Endothelial cell of umbilical vein (primary cell): Measurements from ENCODE around the gene CD300H. TPM values are rescaled to one million over a fixed set of nuclear protein-coding genes. Genes with fewer than 3 reads are reported as not detected.

Source experiments
- BruUV-seq: library from RNA; stranded (reverse); fragments of 400-500 nt; replicated peaks from 2 replicates; lab custom pipeline; 2021; lab: Mats Ljungman, UMichigan
- CTCF ChIA-PET: fragments of 300-600, 350-600 bp; sonication (Branson Sonifier 250); formaldehyde crosslinking; loops from one replicate; lab custom pipeline; 2021; ENCODE audit warnings: antibody characterized with exemption, inconsistent platforms; lab: Charles Lee
- POLR2A ChIA-PET: fragments of 300-600, 350-600 bp; sonication (Branson Sonifier 250); formaldehyde crosslinking; loops from one replicate; lab custom pipeline; 2021; ENCODE audit warnings: antibody characterized with exemption, inconsistent platforms; lab: Charles Lee
- DNase-seq: peaks from one replicate; pipeline ENCODE4 v3.0.0-alpha.2; 2011; ENCODE audit warnings: low read depth, low spot score
- FAIRE-seq: peaks from 2 replicates; lab custom pipeline; 2011; peaks lifted over from hg19 to GRCh38; lab: Jason Lieb, UNC
- H2AFZ ChIP-seq: 2 replicates; pipeline ENCODE4 v1.6.0; 2012; ENCODE audit warnings: low read depth, low read length, control low read depth, inconsistent platforms
- H3K27ac ChIP-seq: 2 replicates; pipeline ENCODE4 v1.5.1; 2011; ENCODE audit warnings: low read depth, mild to moderate bottlenecking, control low read depth, low read length, moderate library complexity; ENCODE audit not compliant: insufficient read depth
- H3K27me3 ChIP-seq, 2 experiments: 2 replicates each; pipeline versions ENCODE4 v1.6.0 to v1.6.1; 2011; ENCODE audit warnings: low read length in 2 of 2, mixed read lengths in 1 of 2; ENCODE audit not compliant: control insufficient read depth in 2 of 2, insufficient read depth in 2 of 2
- H3K36me3 ChIP-seq, 2 experiments: 2 replicates in 1 of 2; 3 replicates in 1 of 2; pipeline ENCODE4 v1.5.1; 2011; ENCODE audit warnings: low read length in 2 of 2, mild to moderate bottlenecking in 1 of 2, moderate library complexity in 1 of 2; ENCODE audit not compliant: control insufficient read depth in 2 of 2, insufficient read depth in 2 of 2; ENCODE audit errors: extremely low read depth in 1 of 2
- H3K4me1 ChIP-seq: 3 replicates; pipeline ENCODE4 v1.5.1; 2011; ENCODE audit warnings: mild to moderate bottlenecking, low read length; ENCODE audit not compliant: control insufficient read depth, insufficient read depth; ENCODE audit errors: extremely low read depth
- H3K4me2 ChIP-seq: 2 replicates; pipeline ENCODE4 v1.6.1; 2011; ENCODE audit warnings: low read length, control low read depth, mixed read lengths; ENCODE audit not compliant: insufficient read depth
- H3K4me3 ChIP-seq, 3 experiments: fragments of 200-600 bp in 1 of 3; sonication (generic), shearing (Covaris generic) in 1 of 3; replicated peaks in 1 of 3; 2 replicates each; pipeline ENCODE4 v1.5.1; 2011 to 2016; ENCODE audit warnings: control low read depth in 3 of 3, low read length in 3 of 3, mild to moderate bottlenecking in 2 of 3, inconsistent platforms in 1 of 3, low read depth in 1 of 3, moderate library complexity in 1 of 3; ENCODE audit not compliant: insufficient read depth in 1 of 3
- H3K79me2 ChIP-seq: 2 replicates; pipeline ENCODE4 v1.6.0; 2012; ENCODE audit warnings: low read length, inconsistent platforms; ENCODE audit not compliant: control insufficient read depth, insufficient read depth
- H3K9ac ChIP-seq: replicated peaks from 2 replicates; pipeline ENCODE3; 2011; ENCODE audit warnings: low read length, control low read depth; ENCODE audit not compliant: insufficient read depth; ENCODE audit errors: extremely low read depth
- H3K9me1 ChIP-seq: replicated peaks from 3 replicates; pipeline ENCODE4 v1.6.0; 2011; ENCODE audit warnings: mild to moderate bottlenecking, low read length; ENCODE audit not compliant: control insufficient read depth, insufficient read depth; ENCODE audit errors: extremely low read depth
- H3K9me3 ChIP-seq: replicated peaks from 2 replicates; pipeline ENCODE4 v1.5.1; 2012; ENCODE audit warnings: low read length, inconsistent platforms; ENCODE audit not compliant: control insufficient read depth, insufficient read depth
- H4K20me1 ChIP-seq: replicated peaks from 2 replicates; pipeline ENCODE3; 2011; ENCODE audit warnings: mild to moderate bottlenecking, low read length; ENCODE audit not compliant: control insufficient read depth, insufficient read depth; ENCODE audit errors: extremely low read depth
- EZH2 ChIP-seq: IDR thresholded peaks from 2 replicates; pipeline ENCODE4 v1.6.1; 2012; ENCODE audit warnings: borderline replicate concordance, low read depth, mild to moderate bottlenecking, moderate library complexity, low read length, inconsistent platforms; ENCODE audit not compliant: severe bottlenecking
- FOS ChIP-seq: IDR thresholded peaks from 2 replicates; pipeline ENCODE4 v1.6.1; 2011; ENCODE audit warnings: mild to moderate bottlenecking, low read length, moderate library complexity, borderline replicate concordance; ENCODE audit not compliant: insufficient read depth
- GATA2 ChIP-seq: IDR thresholded peaks from 2 replicates; pipeline ENCODE4 v1.7.0; 2011; ENCODE audit warnings: low read depth, mild to moderate bottlenecking, moderate library complexity, mixed read lengths, low read length; ENCODE audit not compliant: insufficient read length, insufficient read depth
- JUN ChIP-seq: IDR thresholded peaks from 2 replicates; pipeline ENCODE4 v1.6.1; 2011; ENCODE audit warnings: borderline replicate concordance, low read depth; ENCODE audit not compliant: insufficient read length, insufficient read depth
- MAX ChIP-seq: IDR thresholded peaks from 2 replicates; pipeline ENCODE4 v1.6.1; 2011; ENCODE audit not compliant: insufficient read depth, insufficient read length
- MYC ChIP-seq: IDR thresholded peaks from one replicate; pipeline ENCODE4 v1.6.1; 2011; ENCODE audit warnings: mild to moderate bottlenecking, low read depth, low read length
- POLR2A ChIP-seq: IDR thresholded peaks from 2 replicates; pipeline ENCODE4 v1.6.1; 2012; ENCODE audit warnings: low read depth, mild to moderate bottlenecking, control low read depth, low read length
- POLR2AphosphoS5 ChIP-seq: IDR thresholded peaks from 2 replicates; pipeline ENCODE4 v1.6.1; 2012; ENCODE audit warnings: low read depth, mild to moderate bottlenecking, control low read depth, low read length, moderate library complexity; ENCODE audit not compliant: insufficient read depth
- dilution Hi-C: fragments of 300-500 bp; cut with MboI; formaldehyde crosslinking; loops from one replicate; pipeline ENCODE4 v1.15.0; 2019; ENCODE audit warnings: low sequenced_read_pairs; ENCODE audit not compliant: extremely low pct_ligation_motif_present
- intact Hi-C: fragments of 100-400 bp; cut with micrococcal nuclease; formaldehyde crosslinking; loops from one replicate; pipeline ENCODE4 v1.10.0; 2022
- polyA plus RNA-seq, 4 experiments: library from polyadenylated mRNA; depleted of rRNA in 3 of 4; stranded (reverse) in 3 of 4; unstranded in 1 of 4; fragments of >200 nt; gene quantifications; 2 replicates each; pipeline versions ENCODE4 v1.2.1 to v1.2.3, GENCODE V29; 2011 to 2012; ENCODE audit warnings: missing spikeins in 1 of 4
- total RNA-seq: library from RNA; stranded (reverse); gene quantifications from 2 replicates; pipeline ENCODE4 v1.2.3, GENCODE V29; 2021
- TF ChIP-seq, protein P1 (sequence below), 2 donors: IDR thresholded peaks; 1 replicate in 1 of 2; 2 replicates in 1 of 2; pipeline ENCODE4 v1.5.1; 2011; ENCODE audit warnings: low read length in 2 of 2, mild to moderate bottlenecking in 2 of 2, moderate library complexity in 2 of 2, control low read depth in 1 of 2, inconsistent platforms in 1 of 2, low read depth in 1 of 2; ENCODE audit not compliant: insufficient read depth in 1 of 2; ENCODE audit errors: extremely low read depth in 1 of 2

Gene CD300H
- total and polyA plus RNA-seq, 2 donors (not counting 3 experiments of a cell fraction or from before 2014, with no cell fraction given) = not detected

DNA sequence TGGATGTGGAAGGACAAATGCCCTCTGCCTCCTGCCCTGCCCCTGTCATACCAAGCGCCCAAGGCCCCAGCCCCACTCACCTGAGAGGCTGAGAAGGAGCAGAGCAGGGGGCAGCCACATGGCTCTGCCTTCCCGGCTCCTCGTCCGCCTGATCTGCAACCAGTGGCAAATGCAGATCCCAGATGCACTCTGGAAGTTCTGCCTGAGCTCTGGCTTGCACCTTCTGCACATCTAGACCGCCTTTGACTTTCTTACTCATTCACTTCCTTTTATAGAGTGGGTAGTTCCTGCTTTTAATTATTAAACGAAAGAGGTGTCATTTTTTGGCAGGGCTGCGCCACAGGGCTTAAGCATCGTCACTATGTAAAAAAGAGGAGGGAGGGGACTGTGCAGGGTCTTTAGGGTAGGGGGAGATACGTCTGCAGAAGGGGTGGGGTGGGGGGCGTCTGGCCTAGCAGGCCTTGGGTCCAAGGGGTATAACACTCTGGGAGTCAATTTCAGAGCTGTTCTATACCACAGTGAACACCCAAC is 36.0 kb downstream of the CD300H start, which contains the start of gene CD300LB:
Gene CD300LB (minus strand): TSS at position 245 of the 531 bp plus-strand sequence. CDS start 125 bp downstream, at position 120.
- no peaks in the 10 kb centered on the region for H3K79me2 ChIP-seq
- no peak within 1 kb of the TSS for H2AFZ ChIP-seq
- H3K27ac ChIP-seq = no peak within 1 kb of the TSS
- no peaks in the 10 kb centered on the region for H3K36me3 ChIP-seq
- ChIA-PET POLR2A (no interaction called here), CTCF (no interaction called here)
- H3K9ac ChIP-seq = no peak within 1 kb of the TSS
- BruUV-seq = no TSS peak
- H3K4me3 ChIP-seq = no peak within 1 kb of the TSS
- no peak for DNase-seq
- no peaks in the 10 kb centered on the region for H3K27me3 ChIP-seq
- no peak for TF ChIP-seq JUN
- TF ChIP-seq MAX = no peak
- no peak for TF ChIP-seq GATA2
- no peak for TF ChIP-seq POLR2A
- TF ChIP-seq EZH2 = no peak
- TF ChIP-seq POLR2AphosphoS5 = no peak
- TF ChIP-seq, protein P1, sequence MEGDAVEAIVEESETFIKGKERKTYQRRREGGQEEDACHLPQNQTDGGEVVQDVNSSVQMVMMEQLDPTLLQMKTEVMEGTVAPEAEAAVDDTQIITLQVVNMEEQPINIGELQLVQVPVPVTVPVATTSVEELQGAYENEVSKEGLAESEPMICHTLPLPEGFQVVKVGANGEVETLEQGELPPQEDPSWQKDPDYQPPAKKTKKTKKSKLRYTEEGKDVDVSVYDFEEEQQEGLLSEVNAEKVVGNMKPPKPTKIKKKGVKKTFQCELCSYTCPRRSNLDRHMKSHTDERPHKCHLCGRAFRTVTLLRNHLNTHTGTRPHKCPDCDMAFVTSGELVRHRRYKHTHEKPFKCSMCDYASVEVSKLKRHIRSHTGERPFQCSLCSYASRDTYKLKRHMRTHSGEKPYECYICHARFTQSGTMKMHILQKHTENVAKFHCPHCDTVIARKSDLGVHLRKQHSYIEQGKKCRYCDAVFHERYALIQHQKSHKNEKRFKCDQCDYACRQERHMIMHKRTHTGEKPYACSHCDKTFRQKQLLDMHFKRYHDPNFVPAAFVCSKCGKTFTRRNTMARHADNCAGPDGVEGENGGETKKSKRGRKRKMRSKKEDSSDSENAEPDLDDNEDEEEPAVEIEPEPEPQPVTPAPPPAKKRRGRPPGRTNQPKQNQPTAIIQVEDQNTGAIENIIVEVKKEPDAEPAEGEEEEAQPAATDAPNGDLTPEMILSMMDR (IDR thresholded peaks at IDR 0.05; ENCODE audit: extremely low read depth in 1 of 2, insufficient read depth in 1 of 2, low read depth in 1 of 2, low read length in 2 of 2) = no peak
- no peak for TF ChIP-seq FOS
- TF ChIP-seq MYC = no peak
- no peaks in the 10 kb centered on the region for H3K9me1 ChIP-seq
- FAIRE-seq = no peak
- no peaks in the 10 kb centered on the region for H4K20me1 ChIP-seq
- no peaks in the 10 kb centered on the region for H3K4me1 ChIP-seq
- intact Hi-C loops (no loop called here), dilution Hi-C loops (no loop called here)
- H3K4me2 ChIP-seq = no peak within 1 kb of the TSS
- no peaks in the 10 kb centered on the region for H3K9me3 ChIP-seq
